Measurements from ENCODE around the gene CCNY. TPM values are rescaled to one million over a fixed set of nuclear protein-coding genes. Genes with fewer than 3 reads are reported as not detected.

Gene CCNY
- polyA plus RNA-seq, 12 donors, result 55.9 to 421 (median 99.4) TPM

GRCh38 chr10:35613597-35614226, 277.4 kb downstream of the CCNY start:
- DNase-seq, result no peak

GRCh38 chr10:35614312-35614711, 278.0 kb downstream of the CCNY start:
- no peak for DNase-seq

Other genes with a start within 250 kb of the CCNY start
- 10 to 100 TPM in 11 of 12 donors, not detected in 1; 28.7 to 53.2 (median 45.1) TPM for gene CUL2, start 246.2 kb upstream of the CCNY start, polyA plus RNA-seq (ENCODE audit: insufficient read length in 12 of 12)
- gene CREM, start 209.7 kb upstream of the CCNY start, polyA plus RNA-seq (ENCODE audit: insufficient read length in 12 of 12), result 10 to 100 TPM in 11 of 12 donors, not detected in 1; 37.1 to 70.9 (median 54.0) TPM

All from muscle of arm (tissue), 12 donors.